K562 (cell line): ENCODE data around the gene VPS33B. TPM values are rescaled to one million over a fixed set of nuclear protein-coding genes. Genes with fewer than 3 reads are reported as not detected.
A peak's percentile ranks its signal among the peaks of the same experiment; 100 is the strongest.

ENCODE experiments used
- ATAC-seq: fragments of 200-7000 bp; cut with Tn5 transposase; 3 replicates; pipeline ENCODE4 v1.9.1; 2020; ENCODE audit warnings: moderate library complexity
- BruUV-seq: library from RNA; stranded (reverse); fragments of 400-500 nt; replicated peaks from 2 replicates; lab custom pipeline; 2021; lab: Mats Ljungman, UMichigan
- CTCF ChIA-PET: fragments of 300-600 bp; formaldehyde crosslinking; extraction: SDS; loops from one replicate; lab custom pipeline; 2021; ENCODE audit warnings: low intra/inter-chr PET ratio; lab: Yijun Ruan, JAX
- POLR2A ChIA-PET: fragments of 300-600, 350-650 bp; sonication (Branson Sonifier 250); formaldehyde crosslinking; extraction: SDS; loops from one replicate; lab custom pipeline; 2021; ENCODE audit warnings: antibody characterized with exemption, inconsistent platforms; lab: Yijun Ruan, JAX
- DNase-seq, 4 experiments: peaks; one replicate each; pipeline versions ENCODE4 v3.0.0 to v3.0.0-alpha.2; 2011 to 2018; ENCODE audit warnings: low spot score in 3 of 4, mixed read lengths in 3 of 4; ENCODE audit errors: extremely low read depth in 1 of 4
- FAIRE-seq: peaks from 2 replicates; lab custom pipeline; 2011; peaks lifted over from hg19 to GRCh38; lab: Jason Lieb, UNC
- H2AFZ ChIP-seq: 2 replicates; pipeline ENCODE4 v1.6.0; 2011; ENCODE audit warnings: low read depth, low read length, control low read depth, inconsistent platforms
- H3K27ac ChIP-seq: fragments of 200-600 bp; 3 replicates; pipeline ENCODE4 v1.8.0; 2011; ENCODE audit warnings: low read depth, mild to moderate bottlenecking, control low read depth, inconsistent platforms, low read length, moderate library complexity, mixed read lengths; ENCODE audit errors: extremely low read depth
- H3K27me3 ChIP-seq, 2 experiments: fragments of 300-600 bp in 1 of 2; 2 replicates in 1 of 2; 3 replicates in 1 of 2; pipeline versions ENCODE4 v1.6.0 to v1.8.0; 2011; ENCODE audit warnings: inconsistent platforms in 2 of 2, low read length in 2 of 2, mild to moderate bottlenecking in 1 of 2, mixed read lengths in 1 of 2, moderate library complexity in 1 of 2; ENCODE audit not compliant: control insufficient read depth in 2 of 2, insufficient read depth in 2 of 2
- H3K36me3 ChIP-seq: fragments of 300-600 bp; 3 replicates; pipeline ENCODE4 v1.8.0; 2011; ENCODE audit warnings: mild to moderate bottlenecking, low read length, inconsistent platforms; ENCODE audit not compliant: control insufficient read depth, insufficient read depth
- H3K4me1 ChIP-seq, 2 experiments: fragments of 200-600 bp in 1 of 2; replicated peaks in 1 of 2; 2 replicates in 1 of 2; 3 replicates in 1 of 2; pipeline versions ENCODE4 v1.5.1 to v1.8.0; 2011; ENCODE audit warnings: inconsistent platforms in 2 of 2, low read length in 2 of 2, mild to moderate bottlenecking in 1 of 2, mixed read lengths in 1 of 2, moderate library complexity in 1 of 2; ENCODE audit not compliant: control insufficient read depth in 2 of 2, insufficient read depth in 2 of 2
- H3K4me2 ChIP-seq: 2 replicates; pipeline ENCODE4 v1.6.1; 2011; ENCODE audit warnings: low read length, control low read depth, inconsistent platforms, mixed read lengths; ENCODE audit not compliant: insufficient read depth
- H3K4me3 ChIP-seq: fragments of 200-600 bp; sonication (generic), shearing (Covaris generic); 2 replicates; pipeline ENCODE4 v1.5.1; 2016; ENCODE audit warnings: control low read depth, inconsistent platforms
- H3K79me2 ChIP-seq: fragments of 200-600 bp; 3 replicates; pipeline ENCODE4 v1.8.0; 2011; ENCODE audit warnings: low read length, inconsistent platforms; ENCODE audit not compliant: control insufficient read depth, insufficient read depth
- H3K9ac ChIP-seq, 2 experiments: 2 replicates each; pipeline versions ENCODE4 v1.6.0 to v1.6.1; 2011; ENCODE audit warnings: low read depth in 2 of 2, low read length in 2 of 2, control low read depth in 1 of 2, inconsistent platforms in 1 of 2, mild to moderate bottlenecking in 1 of 2, mixed read lengths in 1 of 2; ENCODE audit not compliant: insufficient read depth in 1 of 2
- H3K9me1 ChIP-seq: one replicate; pipeline ENCODE4 v1.6.0; 2011; ENCODE audit warnings: inconsistent platforms, mild to moderate bottlenecking, low read length, moderate library complexity; ENCODE audit not compliant: control insufficient read depth, insufficient read depth
- H3K9me3 ChIP-seq: replicated peaks from 2 replicates; pipeline ENCODE4 v1.5.1; 2011; ENCODE audit warnings: low read depth, low read length, inconsistent platforms; ENCODE audit not compliant: control insufficient read depth, insufficient read depth
- H4K20me1 ChIP-seq: replicated peaks from 2 replicates; pipeline ENCODE4 v1.6.1; 2011; ENCODE audit warnings: low read length, inconsistent platforms, mixed read lengths; ENCODE audit not compliant: control insufficient read depth, insufficient read depth
- BCL6 ChIP-seq: fragments of 250-450 bp; sonication (Bioruptor Pico); IDR thresholded peaks from 2 replicates; pipeline ENCODE4 v1.4.0; 2020
- BMI1 ChIP-seq: fragments of 150-350 bp; IDR thresholded peaks from 2 replicates; pipeline ENCODE4 v1.6.1; 2014; ENCODE audit warnings: low read length
- CHD1 ChIP-seq: fragments of 200-600 bp; sonication (generic); IDR thresholded peaks from one replicate; pipeline ENCODE4 v1.6.1; 2012; ENCODE audit warnings: mild to moderate bottlenecking, moderate library complexity, low read length, inconsistent platforms
- FOSL1 ChIP-seq: fragments of 200-800 bp; sonication (Bioruptor generic); conservative IDR thresholded peaks from 2 replicates; pipeline ENCODE4 v1.6.1; 2016; ENCODE audit warnings: missing genetic modification characterization, missing compliant biosample characterization
- FOXA3 ChIP-seq, 2 experiments: fragments of 450-650 bp in 1 of 2; sonication (generic) in 1 of 2; formaldehyde crosslinking; IDR thresholded peaks in 1 of 2; conservative IDR thresholded peaks in 1 of 2; 2 replicates each; pipeline versions ENCODE4 v1.4.0 to v1.8.0; 2020 to 2022; ENCODE audit warnings: mild to moderate bottlenecking in 2 of 2, missing genetic modification reagents in 1 of 2
- FOXK2 ChIP-seq, 2 experiments: fragments of 450-650 bp; IDR thresholded peaks in 1 of 2; conservative IDR thresholded peaks in 1 of 2; 2 replicates each; pipeline ENCODE4 v1.6.1; 2016; ENCODE audit warnings: low read depth in 2 of 2, mild to moderate bottlenecking in 1 of 2
- HDAC1 ChIP-seq, 2 experiments: fragments of 450-650 bp; IDR thresholded peaks; 2 replicates each; pipeline ENCODE4 v1.6.1; 2016 to 2017; ENCODE audit warnings: inconsistent platforms in 1 of 2, mild to moderate bottlenecking in 1 of 2, moderate library complexity in 1 of 2
- HDGF ChIP-seq: fragments of 450-650 bp; IDR thresholded peaks from 2 replicates; pipeline ENCODE4 v1.6.1; 2016
- KDM1A ChIP-seq, 2 experiments: fragments of 450-650 bp; IDR thresholded peaks; 2 replicates each; pipeline ENCODE4 v1.6.1; 2016; ENCODE audit warnings: mild to moderate bottlenecking in 2 of 2
- MYNN ChIP-seq, 2 experiments: sonication (generic); formaldehyde crosslinking in 1 of 2; IDR thresholded peaks; 2 replicates each; pipeline versions ENCODE4 v1.5.0 to v1.6.1; 2016 to 2020; ENCODE audit warnings: antibody characterized with exemption in 1 of 2, missing genetic modification reagents in 1 of 2
- NR1H2 ChIP-seq: sonication (generic); formaldehyde crosslinking; IDR thresholded peaks from 2 replicates; pipeline ENCODE4 v1.4.0; 2020; ENCODE audit warnings: mild to moderate bottlenecking, missing genetic modification reagents
- NR2C2 ChIP-seq, 2 experiments: fragments of 200-800 bp in 1 of 2; sonication (Bioruptor generic) in 1 of 2; sonication (generic) in 1 of 2; formaldehyde crosslinking in 1 of 2; IDR thresholded peaks; 2 replicates each; pipeline versions ENCODE4 v1.6.1 to v1.8.0; 2016 to 2022; ENCODE audit warnings: mild to moderate bottlenecking in 1 of 2, missing compliant biosample characterization in 1 of 2, missing genetic modification characterization in 1 of 2, missing genetic modification reagents in 1 of 2
- PCBP1 ChIP-seq: fragments of 200-400 bp; formaldehyde crosslinking; IDR thresholded peaks from 2 replicates; pipeline ENCODE4 v1.6.1; 2018; ENCODE audit warnings: mild to moderate bottlenecking, low read depth, low read length; ENCODE audit not compliant: poor library complexity, severe bottlenecking
- RBBP5 ChIP-seq: fragments of 200-600 bp; sonication (generic); IDR thresholded peaks from 2 replicates; pipeline ENCODE4 v1.6.1; 2012; ENCODE audit warnings: borderline replicate concordance, mild to moderate bottlenecking, low read length, control low read depth, inconsistent platforms; ENCODE audit not compliant: insufficient read depth, poor library complexity, severe bottlenecking
- RCOR1 ChIP-seq, 2 experiments: IDR thresholded peaks; 2 replicates each; pipeline ENCODE4 v1.6.1; 2012; ENCODE audit warnings: low read depth in 2 of 2, low read length in 2 of 2, borderline replicate concordance in 1 of 2, improper control_type of control experiment in 1 of 2
- SMAD1 ChIP-seq: fragments of 150-350 bp; IDR thresholded peaks from 2 replicates; pipeline ENCODE4 v1.6.1; 2014; ENCODE audit warnings: low read length, low read depth; ENCODE audit not compliant: partially characterized antibody
- SP1 ChIP-seq: sonication (generic); formaldehyde crosslinking; IDR thresholded peaks from 2 replicates; pipeline ENCODE4 v1.8.1; 2022; ENCODE audit warnings: mild to moderate bottlenecking, missing genetic modification reagents
- SPI1 ChIP-seq: IDR thresholded peaks from 2 replicates; pipeline ENCODE4 v1.6.1; 2011; ENCODE audit warnings: low read depth, low read length, control low read depth, borderline replicate concordance
- ZFX ChIP-seq: sonication (generic); formaldehyde crosslinking; IDR thresholded peaks from 2 replicates; pipeline ENCODE4 v1.8.0; 2022; ENCODE audit warnings: mild to moderate bottlenecking, missing genetic modification reagents, moderate library complexity
- ZNF184 ChIP-seq: sonication (generic); formaldehyde crosslinking; IDR thresholded peaks from 2 replicates; pipeline ENCODE4 v1.5.0; 2020; ENCODE audit warnings: missing genetic modification reagents
- ZNF584 ChIP-seq: fragments of 200-800 bp; sonication (Bioruptor generic); IDR thresholded peaks from 2 replicates; pipeline ENCODE4 v1.6.1; 2016; ENCODE audit warnings: low read depth, mild to moderate bottlenecking, missing genetic modification characterization, missing compliant biosample characterization
- WGBS: fragments of 100-300 bp; shearing (Covaris generic); methylation state at CpG from one replicate; pipeline ENCODE4 v1.1.6; 2016; ENCODE audit warnings: low coverage, mixed read lengths; ENCODE audit not compliant: insufficient coverage; ENCODE audit errors: missing lambda C conversion rate; 5-methylcytosine and 5-hydroxymethylcytosine counted together
- in situ Hi-C: fragments of 300-500 bp; cut with MboI; formaldehyde crosslinking; loops from 4 replicates; pipeline ENCODE4 v1.15.0; 2018; ENCODE audit warnings: inconsistent platforms, mixed read lengths
- intact Hi-C: fragments of 100-400 bp; cut with micrococcal nuclease; formaldehyde crosslinking; loops from 2 replicates; pipeline ENCODE4 v1.14.2; 2022
- polyA plus RNA-seq, 8 experiments: library from polyadenylated mRNA; depleted of rRNA in 4 of 8; stranded (reverse) in 5 of 8; unstranded in 3 of 8; fragments of >200 nt; fragmentation: Nextera tagmentation in 2 of 8; fragmentation: Illumina TruSeq in 1 of 8; extraction: Ambion mirVana in 2 of 8; extraction: Trizol in 1 of 8; gene quantifications; 2 replicates each; pipeline versions ENCODE4 v1.2.1 to v1.2.3, GENCODE V29; 2011 to 2014; ENCODE audit warnings: inconsistent platforms in 1 of 8, missing spikeins in 1 of 8
- total RNA-seq, 7 experiments: library from RNA; depleted of rRNA in 6 of 7; stranded (reverse); fragments of >200 nt in 6 of 7; fragmentation: Illumina TruSeq in 2 of 7; extraction: Trizol in 2 of 7; gene quantifications; 2 replicates each; pipeline versions ENCODE4 v1.2.1 to v1.2.3, GENCODE V29; 2011 to 2021; ENCODE audit warnings: low replicate concordance in 1 of 7
- TF ChIP-seq, protein P1 (sequence below): fragments of 450-650 bp; IDR thresholded peaks from 2 replicates; pipeline ENCODE4 v1.6.1; 2016; ENCODE audit warnings: borderline replicate concordance

Gene VPS33B
- total and polyA plus RNA-seq, 9 of the 15 experiments (the other 6 are each of a cell fraction or from before 2014, with no cell fraction given), result 9.4 to 25.5 (median 14.8) TPM

DNA sequence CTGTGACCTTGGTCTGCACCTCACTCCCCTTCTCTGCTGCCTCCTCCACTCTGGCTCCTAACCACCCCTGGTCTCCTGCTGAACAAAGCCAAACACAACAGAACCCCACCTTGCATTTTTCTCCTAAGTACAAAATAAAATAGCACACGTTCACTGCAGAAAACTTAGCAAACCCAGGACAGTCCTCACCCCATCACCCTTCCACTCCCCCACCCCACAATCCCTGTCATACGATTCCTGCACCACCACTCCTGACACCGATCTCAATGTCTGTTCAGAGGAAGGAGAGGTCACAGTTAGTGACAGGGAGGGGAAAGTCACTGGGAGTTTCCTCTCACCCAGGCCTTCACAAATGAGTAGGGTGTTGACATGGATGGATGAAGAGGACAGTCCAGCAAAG, 4.2 kb downstream of the VPS33B start:
- DNase-seq, result peak in 1 of 4 experiments; percentile 29
- Histone ChIP-seq H3K9me1 (no peaks in the 10 kb centered on the region), H3K4me2 (peak overlapping the region; percentile 57), H3K9me3 (no peaks in the 10 kb centered on the region), H4K20me1 (no peaks in the 10 kb centered on the region), H3K4me3 (no peak overlapping the region), H3K4me1 (peaks cover 18% of the 10 kb centered on the region in 2 experiments; a peak in 4 of 5 replicates), H3K79me2 (peaks cover 49% of the 10 kb centered on the region), H3K27me3 (no peaks in the 10 kb centered on the region), H3K9ac (peak overlapping the region in 1 of 2 experiments; percentile 49; a peak in 1 of 4 replicates), H3K36me3 (peaks cover 30% of the 10 kb centered on the region; the same call in 2 of the 3 replicates), H2AFZ (no peak overlapping the region), H3K27ac (peak overlapping the region; percentile 3; the same call in 2 of the 3 replicates)
- intact Hi-C loops, result no loop called here
- ChIA-PET CTCF (no interaction called here), POLR2A (interaction anchor here (0.5 to 1.2 kb wide), 4 partner anchors 10 to 29 kb away, joined by 3 to 6 read pairs (median 3); no protein-coding TSS in a partner anchor)
- BruUV-seq, result no TSS peak
- in situ Hi-C loops, result no loop called here
- FAIRE-seq, result no peak
- ATAC-seq, result peak; percentile 22; the same call in 2 of the 3 replicates
- 3% methylated on average over 3 of the region's 3 CpGs for WGBS
- TF ChIP-seq BCL6 (no peak), ZNF584 (CRISPR knock-in tag) (no peak), FOSL1 (tag) (no peak), FOXK2 (conservative IDR thresholded peaks at IDR 0.05 in 1 of 2, IDR thresholded peaks at IDR 0.05 in 1 of 2; ENCODE audit: low read depth in 2 of 2) (0 out of 4 replicates have a peak, but pooled peaks of 1 of the 2 experiments have one; percentile 14), ZFX (CRISPR knock-in tag) (no peak), BMI1 (no peak), SMAD1 (no peak), HDAC1 (IDR thresholded peaks at IDR 0.05) (0 out of 4 replicates have a peak, but pooled peaks of 1 of the 2 experiments have one; percentile 28), CHD1 (no peak), RBBP5 (no peak), HDGF (peak; percentile 88; the same call in 1 of the 2 replicates), RCOR1 (IDR thresholded peaks at IDR 0.05; ENCODE audit: borderline replicate concordance in 1 of 2, low read depth in 2 of 2, low read length in 2 of 2) (no peak), PCBP1 (no peak), NR1H2 (CRISPR knock-in tag) (no peak), MYNN (IDR thresholded peaks at IDR 0.05) (no peak), MYNN (CRISPR knock-in tag; IDR thresholded peaks at IDR 0.05) (no peak), ZNF184 (CRISPR knock-in tag) (no peak), SP1 (CRISPR knock-in tag) (no peak), KDM1A (IDR thresholded peaks at IDR 0.05) (0 out of 4 replicates have a peak, but pooled peaks of 1 of the 2 experiments have one; percentile 15), SPI1 (no peak), NR2C2 (CRISPR knock-in tag; IDR thresholded peaks at IDR 0.05) (no peak), NR2C2 (tag; IDR thresholded peaks at IDR 0.05) (peak; percentile 20; the same call in 1 of the 2 replicates), FOXA3 (CRISPR knock-in tag; conservative IDR thresholded peaks at IDR 0.05 in 1 of 2, IDR thresholded peaks at IDR 0.05 in 1 of 2) (no peak)
- TF ChIP-seq, protein P1, sequence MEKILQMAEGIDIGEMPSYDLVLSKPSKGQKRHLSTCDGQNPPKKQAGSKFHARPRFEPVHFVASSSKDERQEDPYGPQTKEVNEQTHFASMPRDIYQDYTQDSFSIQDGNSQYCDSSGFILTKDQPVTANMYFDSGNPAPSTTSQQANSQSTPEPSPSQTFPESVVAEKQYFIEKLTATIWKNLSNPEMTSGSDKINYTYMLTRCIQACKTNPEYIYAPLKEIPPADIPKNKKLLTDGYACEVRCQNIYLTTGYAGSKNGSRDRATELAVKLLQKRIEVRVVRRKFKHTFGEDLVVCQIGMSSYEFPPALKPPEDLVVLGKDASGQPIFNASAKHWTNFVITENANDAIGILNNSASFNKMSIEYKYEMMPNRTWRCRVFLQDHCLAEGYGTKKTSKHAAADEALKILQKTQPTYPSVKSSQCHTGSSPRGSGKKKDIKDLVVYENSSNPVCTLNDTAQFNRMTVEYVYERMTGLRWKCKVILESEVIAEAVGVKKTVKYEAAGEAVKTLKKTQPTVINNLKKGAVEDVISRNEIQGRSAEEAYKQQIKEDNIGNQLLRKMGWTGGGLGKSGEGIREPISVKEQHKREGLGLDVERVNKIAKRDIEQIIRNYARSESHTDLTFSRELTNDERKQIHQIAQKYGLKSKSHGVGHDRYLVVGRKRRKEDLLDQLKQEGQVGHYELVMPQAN, result 0 out of 2 replicates have a peak, but pooled peaks have one; percentile 23
